HCT116 (cell line): ENCODE results near the gene IL36B. TPM values are rescaled to one million over a fixed set of nuclear protein-coding genes. Genes with fewer than 3 reads are reported as not detected.

Experiments
- ATAC-seq: fragments of 200-7000 bp; cut with Tn5 transposase; 2 replicates; pipeline ENCODE4 v1.9.1; 2020; ENCODE audit warnings: mild to moderate bottlenecking, moderate library complexity
- BruUV-seq: library from RNA; stranded (reverse); fragments of 400-500 nt; replicated peaks from 2 replicates; lab custom pipeline; 2021; lab: Mats Ljungman, UMichigan
- CTCF ChIA-PET: fragments of 300-600 bp; sonication (Branson Sonifier 250); formaldehyde crosslinking; loops from one replicate; lab custom pipeline; 2021; ENCODE audit warnings: antibody characterized with exemption; lab: Charles Lee
- POLR2A ChIA-PET: fragments of 300-600, 350-600 bp; sonication (Branson Sonifier 250); formaldehyde crosslinking; loops from one replicate; lab custom pipeline; 2021; ENCODE audit warnings: antibody characterized with exemption; lab: Charles Lee
- RAD21 ChIA-PET, 2 experiments: fragments of 300-600 bp; sonication (Branson Sonifier 250); formaldehyde crosslinking; loops; one replicate each; lab custom pipeline; 2023; ENCODE audit warnings: low total read pairs in 2 of 2; ENCODE audit not compliant: uncharacterized antibody in 2 of 2, unreplicated experiment in 2 of 2, low non-redundant PET in 1 of 2; lab: Charles Lee
- DNase-seq: peaks from one replicate; pipeline ENCODE4 v3.0.0-alpha.2; 2010; ENCODE audit warnings: low read depth, low spot score
- H2AFZ ChIP-seq: fragments of 200-600 bp; shearing (Covaris generic), sonication (generic); 2 replicates; pipeline ENCODE4 v1.6.1; 2017; ENCODE audit warnings: low read depth, mixed run types, mixed read lengths, antibody characterized with exemption, low read length; ENCODE audit not compliant: poor library complexity, severe bottlenecking
- H3K27ac ChIP-seq: 2 replicates; pipeline ENCODE4 v1.5.1; 2012; ENCODE audit warnings: low read depth, low read length
- H3K27me3 ChIP-seq: fragments of 200-600 bp; sonication (generic); 2 replicates; pipeline ENCODE4 v1.6.1; 2016; ENCODE audit warnings: mixed run types, low read length, mixed read lengths; ENCODE audit not compliant: insufficient read depth
- H3K36me3 ChIP-seq, 2 experiments: fragments of 200-500 bp in 1 of 2; fragments of 200-600 bp in 1 of 2; sonication (Bioruptor generic) in 1 of 2; sonication (generic) in 1 of 2; 2 replicates each; pipeline versions ENCODE4 v1.5.1 to v1.6.1; 2014 to 2016; ENCODE audit warnings: low read length in 2 of 2, inconsistent platforms in 1 of 2, mixed read lengths in 1 of 2, mixed run types in 1 of 2; ENCODE audit not compliant: insufficient read depth in 2 of 2, control insufficient read depth in 1 of 2
- H3K4me1 ChIP-seq, 2 experiments: fragments of 200-600 bp in 1 of 2; sonication (generic) in 1 of 2; 2 replicates each; pipeline versions ENCODE4 v1.5.1 to v1.6.1; 2012 to 2017; ENCODE audit warnings: low read length in 2 of 2, inconsistent platforms in 1 of 2, mild to moderate bottlenecking in 1 of 2, mixed read lengths in 1 of 2, mixed run types in 1 of 2, moderate library complexity in 1 of 2; ENCODE audit not compliant: insufficient read depth in 2 of 2, control insufficient read depth in 1 of 2
- H3K4me2 ChIP-seq: fragments of 200-600 bp; sonication (generic); 2 replicates; pipeline ENCODE4 v1.6.1; 2017; ENCODE audit warnings: mixed run types, low read length, mixed read lengths
- H3K4me3 ChIP-seq, 2 experiments: fragments of 200-600 bp in 1 of 2; sonication (generic) in 1 of 2; replicated peaks in 1 of 2; 2 replicates each; pipeline ENCODE4 v1.5.1; 2011 to 2016; ENCODE audit warnings: low read length in 2 of 2, control low read depth in 1 of 2, low read depth in 1 of 2, mild to moderate bottlenecking in 1 of 2, mixed read lengths in 1 of 2, mixed run types in 1 of 2
- H3K79me2 ChIP-seq: fragments of 200-600 bp; sonication (generic); 2 replicates; pipeline ENCODE4 v1.6.1; 2017; ENCODE audit warnings: mild to moderate bottlenecking, mixed run types, low read length, moderate library complexity, mixed read lengths; ENCODE audit not compliant: insufficient read depth
- H3K9ac ChIP-seq: fragments of 200-600 bp; sonication (generic); 2 replicates; pipeline ENCODE4 v1.6.1; 2016; ENCODE audit warnings: low read length, mixed read lengths
- H3K9me2 ChIP-seq: fragments of 200-600 bp; sonication (generic), shearing (Covaris generic); 2 replicates; pipeline ENCODE4 v1.6.1; 2017; ENCODE audit warnings: mixed run types, mild to moderate bottlenecking, moderate library complexity; ENCODE audit not compliant: insufficient read depth
- H3K9me3 ChIP-seq, 2 experiments: fragments of 200-500 bp in 1 of 2; fragments of 200-600 bp in 1 of 2; sonication (Bioruptor generic) in 1 of 2; sonication (generic) in 1 of 2; 2 replicates each; pipeline ENCODE4 v1.6.1; 2014 to 2017; ENCODE audit warnings: low read length in 2 of 2, mixed read lengths in 2 of 2, inconsistent platforms in 1 of 2, low read depth in 1 of 2, mild to moderate bottlenecking in 1 of 2, mixed run types in 1 of 2, moderate library complexity in 1 of 2; ENCODE audit not compliant: control insufficient read depth in 1 of 2, insufficient read depth in 1 of 2
- H4K20me1 ChIP-seq: fragments of 200-600 bp; sonication (generic), shearing (Covaris generic); 2 replicates; pipeline ENCODE4 v1.6.1; 2017; ENCODE audit warnings: mixed run types, mild to moderate bottlenecking, moderate library complexity; ENCODE audit not compliant: insufficient read depth
- ELF1 ChIP-seq: IDR thresholded peaks from 2 replicates; pipeline ENCODE4 v1.6.1; 2012; ENCODE audit warnings: low read depth, borderline replicate concordance
- POLR2AphosphoS5 ChIP-seq: IDR thresholded peaks from 2 replicates; pipeline ENCODE4 v1.6.1; 2011; ENCODE audit warnings: mild to moderate bottlenecking, low read depth, low read length, moderate library complexity
- RAD21 ChIP-seq: IDR thresholded peaks from 2 replicates; pipeline ENCODE4 v1.6.1; 2012; ENCODE audit warnings: low read depth, mild to moderate bottlenecking
- SIN3A ChIP-seq: IDR thresholded peaks from 2 replicates; pipeline ENCODE4 v1.6.1; 2012; ENCODE audit warnings: low read depth
- SP1 ChIP-seq: IDR thresholded peaks from 2 replicates; pipeline ENCODE4 v1.6.1; 2012; ENCODE audit warnings: low read depth
- SRF ChIP-seq: IDR thresholded peaks from 2 replicates; pipeline ENCODE4 v1.6.1; 2012; ENCODE audit warnings: low read depth
- TCF7L2 ChIP-seq: IDR thresholded peaks from 2 replicates; pipeline ENCODE4 v1.7.0; 2011; ENCODE audit warnings: borderline replicate concordance, inconsistent platforms; ENCODE audit not compliant: insufficient read depth, insufficient read length; ENCODE audit errors: extremely low read depth
- YY1 ChIP-seq: IDR thresholded peaks from 2 replicates; pipeline ENCODE4 v1.6.1; 2011; ENCODE audit warnings: low read length, low read depth, moderate library complexity, mild to moderate bottlenecking; ENCODE audit not compliant: insufficient replicate concordance; ENCODE audit errors: extremely low read depth
- ZFX ChIP-seq: fragments of 450-650 bp; IDR thresholded peaks from 2 replicates; pipeline ENCODE4 v1.6.1; 2017
- intact Hi-C: fragments of 100-400 bp; cut with micrococcal nuclease; formaldehyde crosslinking; loops from 2 replicates; pipeline ENCODE4 v1.10.0; 2022
- total RNA-seq: library from RNA; stranded (reverse); gene quantifications from one replicate; pipeline ENCODE4 v1.2.1, GENCODE V29; 2021; ENCODE audit not compliant: unreplicated experiment
- TF ChIP-seq, protein P1 (sequence below), 3 experiments: fragments of 200-600 bp in 1 of 3; sonication (generic) in 1 of 3; IDR thresholded peaks in 2 of 3; conservative IDR thresholded peaks in 1 of 3; 2 replicates each; pipeline ENCODE4 v1.5.1; 2012 to 2017; ENCODE audit warnings: low read depth in 2 of 3, low read length in 2 of 3, antibody characterized with exemption in 1 of 3, borderline replicate concordance in 1 of 3, control low read depth in 1 of 3, mild to moderate bottlenecking in 1 of 3, mixed read lengths in 1 of 3, mixed run types in 1 of 3, moderate library complexity in 1 of 3; ENCODE audit not compliant: insufficient read depth in 1 of 3
- TF ChIP-seq, protein P2 (sequence below): IDR thresholded peaks from 2 replicates; pipeline ENCODE4 v1.6.1; 2012

Gene IL36B
- total RNA-seq, 1 experiment from 2014 or later = not detected

DNA sequence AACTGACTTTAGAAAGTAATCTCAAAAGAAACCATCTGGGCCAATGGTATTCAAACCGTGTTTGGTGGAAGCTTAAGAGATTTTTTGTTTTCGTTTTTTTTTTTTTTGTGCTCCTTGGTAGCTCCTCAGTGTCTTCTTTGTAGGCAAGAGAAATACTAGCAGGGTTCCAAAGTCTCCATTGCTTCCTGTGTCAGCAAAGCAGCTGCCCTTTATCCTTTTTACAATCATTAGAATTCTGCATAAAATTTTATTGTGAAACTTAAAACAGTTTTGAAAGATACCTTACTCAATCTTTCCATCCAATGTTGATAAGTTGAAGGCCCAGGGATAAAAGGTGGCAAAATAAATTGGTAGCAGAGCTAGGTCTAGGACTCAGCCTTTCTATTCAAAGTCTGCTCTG, 15.6 kb upstream of the IL36B start:
- Histone ChIP-seq H3K4me2 (no peak overlapping the region), H3K9ac (no peak overlapping the region), H3K79me2 (no peaks in the 10 kb centered on the region), H3K4me1 (peaks cover 0 to 6% of the 10 kb centered on the region in 2 experiments; a peak in 2 of 4 replicates), H3K27ac (no peak overlapping the region), H3K27me3 (no peaks in the 10 kb centered on the region), H4K20me1 (no peaks in the 10 kb centered on the region), H3K9me2 (no peaks in the 10 kb centered on the region), H3K4me3 (no peak overlapping the region), H3K9me3 (no peaks in the 10 kb centered on the region), H2AFZ (no peak overlapping the region), H3K36me3 (no peaks in the 10 kb centered on the region)
- TF ChIP-seq YY1 (no peak), SRF (no peak), TCF7L2 (no peak), SIN3A (no peak), POLR2AphosphoS5 (no peak), ZFX (no peak), RAD21 (no peak), SP1 (no peak), ELF1 (no peak)
- TF ChIP-seq, protein P1, sequence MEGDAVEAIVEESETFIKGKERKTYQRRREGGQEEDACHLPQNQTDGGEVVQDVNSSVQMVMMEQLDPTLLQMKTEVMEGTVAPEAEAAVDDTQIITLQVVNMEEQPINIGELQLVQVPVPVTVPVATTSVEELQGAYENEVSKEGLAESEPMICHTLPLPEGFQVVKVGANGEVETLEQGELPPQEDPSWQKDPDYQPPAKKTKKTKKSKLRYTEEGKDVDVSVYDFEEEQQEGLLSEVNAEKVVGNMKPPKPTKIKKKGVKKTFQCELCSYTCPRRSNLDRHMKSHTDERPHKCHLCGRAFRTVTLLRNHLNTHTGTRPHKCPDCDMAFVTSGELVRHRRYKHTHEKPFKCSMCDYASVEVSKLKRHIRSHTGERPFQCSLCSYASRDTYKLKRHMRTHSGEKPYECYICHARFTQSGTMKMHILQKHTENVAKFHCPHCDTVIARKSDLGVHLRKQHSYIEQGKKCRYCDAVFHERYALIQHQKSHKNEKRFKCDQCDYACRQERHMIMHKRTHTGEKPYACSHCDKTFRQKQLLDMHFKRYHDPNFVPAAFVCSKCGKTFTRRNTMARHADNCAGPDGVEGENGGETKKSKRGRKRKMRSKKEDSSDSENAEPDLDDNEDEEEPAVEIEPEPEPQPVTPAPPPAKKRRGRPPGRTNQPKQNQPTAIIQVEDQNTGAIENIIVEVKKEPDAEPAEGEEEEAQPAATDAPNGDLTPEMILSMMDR (IDR thresholded peaks at IDR 0.05 in 2 of 3, conservative IDR thresholded peaks at IDR 0.05 in 1 of 3; ENCODE audit: borderline replicate concordance in 1 of 3, insufficient read depth in 1 of 3, low read depth in 2 of 3, low read length in 2 of 3) = no peak
- TF ChIP-seq, protein P2, sequence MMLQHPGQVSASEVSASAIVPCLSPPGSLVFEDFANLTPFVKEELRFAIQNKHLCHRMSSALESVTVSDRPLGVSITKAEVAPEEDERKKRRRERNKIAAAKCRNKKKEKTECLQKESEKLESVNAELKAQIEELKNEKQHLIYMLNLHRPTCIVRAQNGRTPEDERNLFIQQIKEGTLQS = no peak
- intact Hi-C loops = no loop called here
- POLR2A ChIA-PET = no interaction called here
- ATAC-seq (no peak), DNase-seq (no peak)
- no TSS peak for BruUV-seq
- CTCF ChIA-PET = interaction anchor here (1.2 kb wide), 1 partner anchor 10 kb away, joined by 5 read pairs; no protein-coding TSS in a partner anchor
- RAD21 ChIA-PET = no interaction called here
